Stimulated activated CD8-positive, alpha-beta memory T cell treated with anti-CD3 and anti-CD28 coated beads, Interleukin-12 subunit alpha, Interleukin-12 subunit beta, amount 100 ng/mL, for 4 hours (primary cell): ENCODE results near the gene STRIP1.

Source experiments
- DNase-seq: peaks from one replicate; pipeline ENCODE4 v3.0.0-alpha.2; 2020; ENCODE audit warnings: low read depth

The STRIP1 gene

GRCh38 chr1:110098222-110099026, 64.0 kb downstream of the STRIP1 start:
- DNase-seq: no peak

GRCh38 chr1:110100335-110100734, 65.9 kb downstream of the STRIP1 start:
- DNase-seq: no peak

GRCh38 chr1:110102081-110102480, 67.7 kb downstream of the STRIP1 start:
- DNase-seq: no peak
